IPS-18c (cell line): Measurements from ENCODE around the gene VEGFD.

Experiments
- H3K4me3 ChIP-seq: 2 replicates; pipeline ENCODE4 v1.7.0; 2013; ENCODE audit warnings: low read depth, mild to moderate bottlenecking, low read length, moderate library complexity; ENCODE audit not compliant: insufficient read depth
- H3K9me3 ChIP-seq: one replicate; pipeline ENCODE4 v1.6.1; 2013; ENCODE audit warnings: mild to moderate bottlenecking, low read length, moderate library complexity; ENCODE audit not compliant: control insufficient read depth, insufficient read depth

VEGFD gene

GRCh38 chrX:15384304-15384703 is at the start of gene VEGFD:
Gene VEGFD (minus strand): TSS chrX:15384413. CDS start chrX:15383946, 467 bp downstream.
- H3K4me3 ChIP-seq: no peak within 1 kb of the TSS
- H3K9me3 ChIP-seq: no peaks in the 10 kb centered on the region

- H3K9me3 ChIP-seq: no peaks in the 10 kb centered on the region
Measured at GRCh38 chrX:15430584-15430983, 46.4 kb upstream of the VEGFD start.

GRCh38 chrX:15430076-15430475 is 45.9 kb upstream of the VEGFD start:
- Histone ChIP-seq H3K4me3 (no peak overlapping the region), H3K9me3 (no peaks in the 10 kb centered on the region)

More at GRCh38 chrX:15430584-15430983, 46.4 kb upstream of the VEGFD start:
- H3K4me3 ChIP-seq: no peak overlapping the region

GRCh38 chrX:15425024-15425423 is 40.8 kb upstream of the VEGFD start:
- Histone ChIP-seq H3K4me3 (no peak overlapping the region), H3K9me3 (no peaks in the 10 kb centered on the region)

GRCh38 chrX:15418707-15419181 is 34.5 kb upstream of the VEGFD start:
- Histone ChIP-seq H3K4me3 (no peak overlapping the region), H3K9me3 (no peaks in the 10 kb centered on the region)

DNA sequence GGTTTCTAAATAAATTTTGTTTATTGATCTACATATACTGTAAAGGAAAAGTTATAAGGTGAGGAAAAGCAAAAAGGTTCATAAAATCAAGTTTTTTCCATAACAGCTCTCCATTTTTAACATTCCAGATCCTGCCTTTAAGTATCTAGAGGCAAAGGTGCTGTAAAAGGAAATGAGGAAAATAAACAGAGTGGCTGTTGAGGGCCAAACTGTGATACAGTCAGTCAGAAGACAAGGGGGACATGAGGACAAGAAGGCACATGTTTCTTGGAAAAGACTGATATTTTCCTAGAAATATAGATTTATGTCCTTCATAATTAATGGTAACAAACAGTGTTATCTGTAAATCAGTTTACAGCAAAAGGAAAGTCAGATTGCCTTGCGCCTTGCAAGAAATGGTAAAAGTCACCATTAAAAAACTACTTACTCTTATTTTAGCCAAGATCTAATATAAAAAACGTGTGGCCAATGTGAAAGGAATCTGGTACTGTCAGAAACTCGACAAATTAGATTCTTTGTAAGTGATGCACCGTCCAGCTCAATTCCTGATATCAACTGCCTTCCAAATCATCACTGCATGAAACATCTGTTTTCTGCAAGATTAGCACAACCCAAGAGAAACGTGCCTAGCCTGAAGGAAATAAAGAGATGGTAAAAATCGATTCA is 34.0 kb upstream of the VEGFD start:
- H3K4me3 ChIP-seq: no peak overlapping the region

DNA sequence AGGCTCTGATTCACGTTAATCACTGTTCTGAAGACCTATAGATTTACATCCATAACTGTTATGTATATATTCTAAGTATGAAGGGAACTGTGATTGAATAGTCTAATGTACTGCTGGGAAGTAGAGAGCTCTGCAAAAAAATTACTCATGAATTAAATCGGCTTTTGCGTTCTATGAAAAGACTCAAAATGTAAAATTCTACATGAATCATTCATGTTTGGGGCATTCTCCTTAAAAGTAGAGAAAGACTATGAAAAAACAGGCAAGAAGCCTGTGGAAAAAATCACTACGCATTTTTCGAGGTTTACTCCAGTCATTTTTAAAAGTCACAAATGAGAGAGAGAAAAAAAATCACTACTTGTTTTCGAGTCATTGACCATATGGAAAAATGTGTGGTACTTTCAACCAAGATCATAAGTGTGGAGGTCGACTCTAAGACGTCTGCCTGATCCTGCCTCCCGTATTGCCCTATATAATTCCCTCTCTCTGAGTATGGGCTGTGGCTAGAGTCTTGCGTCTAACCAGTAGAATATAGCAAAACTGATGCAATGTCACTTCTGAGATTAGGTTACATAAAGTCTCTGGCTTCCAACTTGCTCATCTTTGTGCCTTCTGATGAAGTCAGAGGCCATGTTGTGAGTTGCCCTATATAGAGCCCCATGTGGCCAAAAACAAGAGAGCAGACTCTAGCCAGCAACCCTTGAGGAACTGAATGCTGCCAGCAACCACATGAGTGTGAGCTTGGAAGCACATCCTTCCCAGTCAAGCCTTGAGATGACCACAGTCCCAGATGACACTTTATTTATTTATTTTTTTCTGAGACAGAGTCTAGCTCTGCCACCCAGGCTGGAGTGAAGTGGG is 32.1 kb upstream of the VEGFD start:
- Histone ChIP-seq H3K4me3 (no peak overlapping the region), H3K9me3 (no peaks in the 10 kb centered on the region)

More for the DNA sequence above, 34.0 kb upstream of the VEGFD start:
- H3K9me3 ChIP-seq: no peaks in the 10 kb centered on the region

DNA sequence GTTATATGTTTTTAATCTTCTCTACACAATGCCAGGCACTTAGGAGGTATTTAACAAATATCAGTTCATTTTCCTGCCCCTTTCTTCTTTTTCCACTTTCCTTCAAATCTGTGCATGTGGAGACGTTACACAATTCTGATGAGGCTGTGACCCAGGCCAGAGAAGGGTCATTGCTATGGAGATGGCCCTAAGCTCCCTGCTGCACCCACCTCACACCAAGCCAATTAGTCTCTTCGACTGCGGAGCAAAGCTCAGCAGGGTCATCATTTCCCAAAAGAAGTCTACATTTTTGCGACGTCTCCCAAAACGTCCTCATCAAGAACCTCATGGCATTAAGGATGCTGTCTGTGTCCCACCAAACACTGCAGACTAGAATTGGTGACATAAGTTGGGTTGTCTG is 28.9 kb upstream of the VEGFD start:
- Histone ChIP-seq H3K4me3 (no peak overlapping the region), H3K9me3 (no peaks in the 10 kb centered on the region)

- H3K4me3 ChIP-seq: no peak overlapping the region
- no peaks in the 10 kb centered on the region for H3K9me3 ChIP-seq
Measured at GRCh38 chrX:15410947-15411346, 26.7 kb upstream of the VEGFD start.

GRCh38 chrX:15410430-15410829 is 26.2 kb upstream of the VEGFD start:
- Histone ChIP-seq H3K4me3 (no peak overlapping the region), H3K9me3 (no peaks in the 10 kb centered on the region)

GRCh38 chrX:15405846-15406245 is 21.6 kb upstream of the VEGFD start:
- Histone ChIP-seq H3K4me3 (no peak overlapping the region), H3K9me3 (no peaks in the 10 kb centered on the region)

DNA sequence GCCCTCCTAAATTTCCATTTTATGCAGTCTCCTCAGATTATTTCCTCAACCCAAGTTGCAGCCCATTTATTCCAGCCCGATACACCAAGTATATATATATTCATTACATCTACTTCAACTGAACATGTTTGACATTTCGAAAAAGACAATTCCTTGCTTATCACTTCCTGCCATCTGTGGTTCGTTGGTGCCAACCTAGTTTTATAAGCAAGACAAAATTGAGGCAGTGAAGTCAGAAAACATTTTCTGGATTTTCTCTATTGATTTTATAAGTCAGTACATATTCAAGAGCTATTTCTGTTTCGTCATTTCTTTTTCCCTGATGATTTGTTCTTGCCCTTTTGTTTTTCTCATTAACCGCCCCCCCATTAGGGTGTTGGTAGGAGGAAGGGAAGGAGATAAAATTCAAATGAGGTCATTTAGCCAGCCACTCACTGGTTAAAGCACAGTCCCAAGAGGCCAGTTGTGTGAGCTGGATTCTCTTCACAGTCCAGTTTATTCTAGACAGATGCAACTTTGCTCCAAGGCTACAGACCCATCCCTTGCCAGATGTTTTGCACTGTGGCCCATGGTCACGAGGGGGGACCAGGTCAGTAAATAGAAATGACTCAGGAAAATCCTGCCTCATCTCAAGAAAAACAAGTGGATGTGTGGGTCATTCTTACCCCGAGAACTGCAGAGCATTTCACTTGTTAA is 20.3 kb upstream of the VEGFD start:
- H3K9me3 ChIP-seq: no peaks in the 10 kb centered on the region
- H3K4me3 ChIP-seq: no peak overlapping the region

GRCh38 chrX:15401378-15401777 is 17.2 kb upstream of the VEGFD start:
- H3K9me3 ChIP-seq: no peaks in the 10 kb centered on the region
- no peak overlapping the region for H3K4me3 ChIP-seq

- no peaks in the 10 kb centered on the region for H3K9me3 ChIP-seq
- H3K4me3 ChIP-seq: no peak overlapping the region
Measured at GRCh38 chrX:15399962-15400391, 15.8 kb upstream of the VEGFD start.

DNA sequence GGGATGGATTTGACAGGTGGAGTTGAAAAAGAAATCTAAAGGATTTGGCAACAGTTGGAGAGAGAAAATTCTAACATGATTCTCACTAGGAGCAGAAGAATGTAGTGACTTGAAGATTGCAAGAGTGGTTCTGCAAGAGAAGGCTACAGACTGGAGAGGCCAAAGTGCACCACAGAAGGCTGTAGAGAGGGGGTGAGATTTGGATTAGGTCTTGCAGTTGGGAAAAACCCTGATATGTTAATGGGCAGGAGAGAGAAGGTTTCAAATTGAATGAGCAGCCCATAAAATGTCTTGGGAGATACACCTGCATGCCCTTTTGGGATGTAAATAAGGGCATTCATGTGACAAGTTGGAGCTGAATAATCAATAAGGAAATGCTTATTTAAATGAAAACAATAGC is 14.7 kb upstream of the VEGFD start:
- H3K9me3 ChIP-seq: no peaks in the 10 kb centered on the region
- H3K4me3 ChIP-seq: no peak overlapping the region

DNA sequence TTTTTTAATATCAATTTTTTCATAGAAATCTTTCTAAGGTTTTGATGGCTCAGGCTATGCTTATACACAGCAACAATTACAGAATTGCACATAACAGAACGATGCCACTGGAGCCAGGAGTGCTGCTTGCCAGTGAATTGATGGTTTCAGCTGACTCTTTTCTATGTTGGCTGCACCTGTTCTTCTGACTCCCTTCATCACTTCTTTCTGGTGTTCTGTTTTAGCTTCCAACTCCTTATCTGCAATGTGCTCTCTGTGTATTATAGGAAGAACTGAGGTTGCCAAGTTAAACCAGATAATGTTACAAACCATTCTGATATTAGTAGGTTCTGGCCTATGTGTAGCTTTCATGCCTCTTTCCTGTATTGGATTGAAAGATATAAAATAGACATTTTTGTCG is 11.6 kb upstream of the VEGFD start:
- Histone ChIP-seq H3K9me3 (no peaks in the 10 kb centered on the region), H3K4me3 (no peak overlapping the region)

DNA sequence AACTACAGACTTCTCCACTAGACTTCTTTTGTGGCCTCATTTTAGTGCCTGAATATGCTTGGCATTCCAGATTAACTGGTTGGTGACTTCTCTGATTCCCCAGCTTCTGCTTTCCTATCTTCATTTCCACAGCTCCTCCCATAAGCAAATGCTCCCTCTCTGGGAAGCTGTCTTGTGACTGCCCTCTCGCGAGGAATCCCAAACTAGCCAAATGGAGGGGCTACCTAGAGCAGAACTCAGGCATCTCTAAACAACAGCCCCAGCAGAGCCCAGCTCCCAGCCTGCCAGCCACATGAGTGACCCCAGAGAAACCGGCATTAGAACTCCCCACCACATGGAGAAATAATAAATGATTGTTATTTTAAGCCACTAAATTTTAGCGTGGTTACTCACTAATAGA is 7.6 kb upstream of the VEGFD start:
- Histone ChIP-seq H3K9me3 (no peaks in the 10 kb centered on the region), H3K4me3 (no peak overlapping the region)

GRCh38 chrX:15382813-15383212 is 1.4 kb downstream of the VEGFD start:
- no peak overlapping the region for H3K4me3 ChIP-seq

More at GRCh38 chrX:15382813-15383212, 1.4 kb downstream of the VEGFD start:
- no peaks in the 10 kb centered on the region for H3K9me3 ChIP-seq
